ENCODE measurements around the gene ZNF598. TPM values are rescaled to one million over a fixed set of nuclear protein-coding genes. Genes with fewer than 3 reads are reported as not detected.

The ZNF598 gene
- total RNA-seq, 1 experiment from 2014 or later = 57.4 TPM

GRCh38 chr16:1991948-1992703 lies 17.5 kb downstream of the ZNF598 start:
- intact Hi-C loops (cut with micrococcal nuclease) = no loop called here
- H3K4me3 ChIP-seq (replicated peaks in 1 of 2; ENCODE audit: low read depth in 1 of 2, low read length in 2 of 2) = no peak overlapping the region

More at GRCh38 chr16:1991948-1992703, 17.5 kb downstream of the ZNF598 start:
- H3K79me2 ChIP-seq (ENCODE audit: insufficient read depth, low read length) = no peaks in the 10 kb centered on the region
- H3K36me3 ChIP-seq (ENCODE audit: control insufficient read depth in 1 of 2, insufficient read depth in 2 of 2, low read length in 2 of 2) = peaks cover 0 to under 1% of the 10 kb centered on the region in 2 experiments; a peak in 2 of 4 replicates
- DNase-seq (ENCODE audit: low read depth, low spot score) (peak; percentile 61), ATAC-seq (peak; percentile 75)
- CTCF ChIA-PET = interaction anchor here (1.6 kb wide), 1 partner anchor 12 kb away, joined by 9 read pairs; no protein-coding TSS in a partner anchor
- no peaks in the 10 kb centered on the region for H3K9me3 ChIP-seq (ENCODE audit: control insufficient read depth in 1 of 2, insufficient read depth in 1 of 2, low read depth in 1 of 2, low read length in 2 of 2)
- peak overlapping the region; percentile 27; the same call in 1 of the 2 replicates for H3K4me2 ChIP-seq (ENCODE audit: low read length)
- H3K4me1 ChIP-seq (ENCODE audit: control insufficient read depth in 1 of 2, insufficient read depth in 2 of 2, low read length in 2 of 2) = peaks cover 11 to 34% of the 10 kb centered on the region in 2 experiments; a peak in 3 of 4 replicates
- BruUV-seq (replicated peaks) = no TSS peak
- H3K9me2 ChIP-seq (ENCODE audit: insufficient read depth) = no peaks in the 10 kb centered on the region
- TF ChIP-seq MAX (IDR thresholded peaks at IDR 0.05) (peak; percentile 68), ZBTB33 (IDR thresholded peaks at IDR 0.05; ENCODE audit: extremely low read depth, insufficient replicate concordance, low read length) (no peak)
- no peaks in the 10 kb centered on the region for H3K27me3 ChIP-seq (ENCODE audit: insufficient read depth, low read length)
- no peak overlapping the region for H3K9ac ChIP-seq (ENCODE audit: low read length)
- H3K27ac ChIP-seq (ENCODE audit: low read depth, low read length) = peak overlapping the region; percentile 43; the same call in 1 of the 2 replicates
- POLR2A ChIA-PET = no interaction called here
- H4K20me1 ChIP-seq (ENCODE audit: insufficient read depth) = no peaks in the 10 kb centered on the region
- RAD21 ChIA-PET (ENCODE audit: low non-redundant PET in 1 of 2, low total read pairs in 2 of 2, uncharacterized antibody in 2 of 2, unreplicated experiment in 2 of 2) = no interaction called here
- H2AFZ ChIP-seq (ENCODE audit: low read depth, low read length, poor library complexity, severe bottlenecking) = no peak overlapping the region
